BLaER1 treated with 17β-estradiol and CSF1 and Interleukin-3, amounts not matched to agents 10 nM and 100 nM (cell line): ENCODE measurements around the gene GLRX.

ENCODE experiments used
- H3K27ac ChIP-seq, 11 experiments: shearing (Covaris generic); formaldehyde crosslinking; 2 replicates each; pipeline ENCODE4 v1.8.1; 2022
- H3K27me3 ChIP-seq, 11 experiments: shearing (Covaris generic); formaldehyde crosslinking; 2 replicates each; pipeline ENCODE4 v1.8.1; 2022
- H3K36me3 ChIP-seq, 11 experiments: shearing (Covaris generic); formaldehyde crosslinking; 2 replicates each; pipeline ENCODE4 v1.8.1; 2022
- H3K4me1 ChIP-seq, 10 experiments: shearing (Covaris generic); formaldehyde crosslinking; 2 replicates each; pipeline ENCODE4 v1.8.1; 2022
- H3K4me2 ChIP-seq, 11 experiments: shearing (Covaris generic); formaldehyde crosslinking; 2 replicates each; pipeline ENCODE4 v1.8.1; 2022
- H3K4me3 ChIP-seq, 10 experiments: shearing (Covaris generic); formaldehyde crosslinking; 2 replicates each; pipeline ENCODE4 v1.8.1; 2022
- H3K9ac ChIP-seq, 11 experiments: shearing (Covaris generic); formaldehyde crosslinking; 2 replicates each; pipeline ENCODE4 v1.8.1; 2022
- H3K9me3 ChIP-seq, 11 experiments: shearing (Covaris generic); formaldehyde crosslinking; replicated peaks in 1 of 11; 2 replicates each; pipeline ENCODE4 v1.8.1; 2022
- H4K20me1 ChIP-seq, 11 experiments: shearing (Covaris generic); formaldehyde crosslinking; 2 replicates each; pipeline ENCODE4 v1.8.1; 2022
- Cebpa-rat ChIP-seq, 11 experiments: shearing (Covaris generic); IDR thresholded peaks; 2 replicates each; pipeline ENCODE4 v1.8.1; 2022

GLRX gene

DNA sequence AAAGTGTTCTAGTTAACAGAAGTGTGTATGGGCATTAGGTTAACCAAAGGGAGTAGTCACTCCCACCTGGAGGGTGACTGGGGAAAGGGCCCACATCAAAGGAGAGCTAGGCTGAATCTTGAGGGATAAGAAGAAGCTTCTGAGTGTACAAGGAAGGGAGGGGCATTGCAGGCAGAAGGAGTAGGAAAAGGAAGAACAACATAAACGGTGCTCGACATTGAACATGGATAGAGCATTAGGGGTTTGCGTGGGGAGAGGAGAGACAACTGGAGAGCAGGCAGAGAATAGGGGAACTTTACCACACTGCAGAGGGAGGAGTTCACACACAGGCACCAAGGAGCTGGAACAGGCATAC is 5.3 kb upstream of the GLRX start:
- Histone ChIP-seq H3K9me3 (peaks cover 0 to 11% (median 0%) of the 10 kb centered on the region in 11 experiments; a peak in 5 of 22 replicates), H3K4me2 (peak overlapping the region in 6 of 11 experiments; percentile 9 to 99 (median 66); a peak in 10 of 22 replicates), H3K9ac (no peak overlapping the region), H3K36me3 (0 out of 22 replicates have a peak, but pooled peaks cover 0 to 3% (median 0%) of the 10 kb centered on the region in 11 experiments), H3K27ac (peak overlapping the region in 5 of 11 experiments; percentile 5 to 51 (median 33); a peak in 6 of 22 replicates), H4K20me1 (no peaks in the 10 kb centered on the region), H3K4me3 (no peak overlapping the region), H3K4me1 (peaks cover 21 to 83% (median 57%) of the 10 kb centered on the region in 10 experiments), H3K27me3 (no peaks in the 10 kb centered on the region)
- TF ChIP-seq Cebpa-rat (IDR thresholded peaks at IDR 0.05), result no peak

DNA sequence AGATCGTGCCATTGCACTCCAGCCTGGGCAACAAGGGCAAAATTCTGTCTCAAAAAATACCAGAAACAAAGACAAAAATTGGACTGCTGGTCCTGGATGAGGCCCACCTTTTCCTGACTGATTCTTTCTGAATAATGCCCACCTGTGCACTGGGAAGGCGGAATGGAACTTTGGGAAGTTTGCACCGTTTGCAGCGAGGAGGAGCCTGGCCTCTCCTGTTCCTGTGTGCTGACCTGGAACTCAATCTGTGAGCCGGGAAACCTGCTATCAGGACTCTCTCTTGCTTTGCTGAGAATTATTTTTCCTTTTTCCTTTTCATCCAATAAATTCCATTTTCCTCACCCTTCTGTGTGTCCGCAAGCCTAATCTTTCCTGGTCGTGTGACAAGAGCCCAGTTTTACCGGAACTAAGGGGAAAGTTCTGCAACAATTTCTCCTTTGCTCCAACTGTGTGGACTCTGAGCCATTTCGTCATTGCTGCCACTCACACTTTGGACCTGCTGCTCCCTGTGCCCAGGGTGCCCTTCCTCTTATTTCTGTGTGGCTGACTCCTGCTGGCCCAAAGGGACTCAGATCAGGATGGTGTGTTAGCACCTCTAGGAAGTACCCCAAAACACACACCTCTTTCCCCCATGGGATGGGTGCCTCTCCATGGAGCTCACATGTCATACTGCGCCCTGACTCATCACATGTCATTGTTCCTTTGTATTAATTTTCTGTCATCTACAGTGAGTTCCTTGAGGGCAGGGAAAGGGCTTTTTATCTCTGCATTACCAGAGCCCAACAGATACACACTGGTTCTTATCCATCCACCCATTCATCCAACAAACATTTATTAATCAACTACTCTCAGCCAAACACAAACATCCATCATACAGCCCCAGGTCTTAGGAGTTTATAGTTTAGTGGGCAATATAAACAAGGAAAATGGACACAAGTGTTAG is 4.7 kb upstream of the GLRX start:
- H4K20me1 ChIP-seq, result no peaks in the 10 kb centered on the region; a peak in 1 of 22 replicates
- H3K4me2 ChIP-seq, result peak overlapping the region in 6 of 11 experiments; percentile 9 to 99 (median 66); a peak in 10 of 22 replicates
- no peak for TF ChIP-seq Cebpa-rat (IDR thresholded peaks at IDR 0.05)
- H3K9ac ChIP-seq, result no peak overlapping the region; a peak in 1 of 22 replicates
- no peaks in the 10 kb centered on the region for H3K27me3 ChIP-seq
- no peak overlapping the region for H3K4me3 ChIP-seq
- H3K4me1 ChIP-seq, result peaks cover 22 to 77% (median 50%) of the 10 kb centered on the region in 10 experiments
- H3K36me3 ChIP-seq, result 0 out of 22 replicates have a peak, but pooled peaks cover 0 to 3% (median 0%) of the 10 kb centered on the region in 11 experiments
- H3K9me3 ChIP-seq, result peaks cover 0 to 11% (median 0%) of the 10 kb centered on the region in 11 experiments; a peak in 5 of 22 replicates
- peak overlapping the region in 4 of 11 experiments; percentile 11 to 51 (median 22); a peak in 5 of 22 replicates for H3K27ac ChIP-seq

DNA sequence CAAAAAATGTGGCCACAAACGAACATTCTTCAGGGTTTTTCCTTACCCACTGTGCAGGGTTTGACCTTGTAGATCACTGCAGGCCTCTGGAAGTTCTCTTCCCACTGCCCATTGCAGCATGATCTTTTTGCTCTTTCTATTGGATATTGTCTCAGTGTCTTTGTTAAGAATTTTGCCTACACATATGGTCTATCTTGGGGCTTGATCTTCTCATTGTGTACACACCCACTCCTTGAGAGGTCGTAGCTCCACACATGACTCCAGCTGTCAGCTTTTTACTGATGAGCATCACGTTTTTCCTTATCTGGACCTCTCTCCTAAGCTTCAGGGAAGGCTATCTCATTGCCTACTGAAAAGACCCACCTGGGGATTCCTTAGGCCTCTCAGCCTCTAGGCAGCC is 3.0 kb upstream of the GLRX start:
- Histone ChIP-seq H3K27ac (peak overlapping the region in 4 of 11 experiments; percentile 16 to 30 (median 23); a peak in 4 of 22 replicates), H3K4me1 (peaks cover 25 to 61% (median 46%) of the 10 kb centered on the region in 10 experiments), H3K4me2 (peak overlapping the region in 5 of 11 experiments; percentile 48 to 99 (median 97); a peak in 10 of 22 replicates), H3K9me3 (peaks cover 0 to 6% (median 0%) of the 10 kb centered on the region in 11 experiments; a peak in 4 of 22 replicates), H4K20me1 (peaks cover 13 to 17% (median 14%) of the 10 kb centered on the region in 11 experiments; a peak in 18 of 22 replicates), H3K4me3 (no peak overlapping the region), H3K36me3 (peaks cover 0 to 15% (median 10%) of the 10 kb centered on the region in 11 experiments; a peak in 15 of 22 replicates), H3K9ac (no peak overlapping the region), H3K27me3 (no peaks in the 10 kb centered on the region)
- no peak for TF ChIP-seq Cebpa-rat (IDR thresholded peaks at IDR 0.05)

DNA sequence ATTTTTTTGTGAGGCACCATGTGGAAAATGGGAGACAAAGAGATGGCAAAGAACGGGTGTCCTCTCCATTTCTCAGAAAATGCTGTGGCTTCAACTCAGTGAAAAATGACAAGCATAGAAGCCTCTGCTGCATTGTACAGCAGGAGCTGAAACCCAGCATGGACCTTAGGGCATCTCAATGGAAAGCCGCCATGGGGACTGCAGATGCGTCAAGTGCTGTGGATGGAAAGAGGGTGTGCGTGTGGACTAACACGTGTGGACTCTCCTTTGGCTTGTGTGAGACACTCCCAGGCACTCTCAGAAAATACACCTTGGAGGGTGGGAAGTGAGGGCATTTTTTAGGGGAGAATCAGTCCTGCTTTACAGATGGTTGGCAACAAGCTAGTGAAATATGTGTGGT is 2.2 kb upstream of the GLRX start:
- H3K4me3 ChIP-seq, result peak overlapping the region in 7 of 10 experiments; percentile 79 to 97 (median 91); a peak in 10 of 20 replicates
- peak overlapping the region; percentile 80 to 90 (median 87); a peak in 18 of 22 replicates for H3K9ac ChIP-seq
- H4K20me1 ChIP-seq, result peaks cover 20 to 25% (median 22%) of the 10 kb centered on the region in 11 experiments; a peak in 18 of 22 replicates
- no peaks in the 10 kb centered on the region for H3K9me3 ChIP-seq
- H3K27me3 ChIP-seq, result no peaks in the 10 kb centered on the region
- peak overlapping the region; percentile 84 to 96 (median 89) for H3K27ac ChIP-seq
- no peak for TF ChIP-seq Cebpa-rat (IDR thresholded peaks at IDR 0.05)
- peaks cover 32 to 59% (median 49%) of the 10 kb centered on the region in 10 experiments for H3K4me1 ChIP-seq
- H3K36me3 ChIP-seq, result peaks cover 4 to 22% (median 17%) of the 10 kb centered on the region in 11 experiments; a peak in 17 of 22 replicates
- peak overlapping the region; percentile 90 to 99 (median 97) for H3K4me2 ChIP-seq

DNA sequence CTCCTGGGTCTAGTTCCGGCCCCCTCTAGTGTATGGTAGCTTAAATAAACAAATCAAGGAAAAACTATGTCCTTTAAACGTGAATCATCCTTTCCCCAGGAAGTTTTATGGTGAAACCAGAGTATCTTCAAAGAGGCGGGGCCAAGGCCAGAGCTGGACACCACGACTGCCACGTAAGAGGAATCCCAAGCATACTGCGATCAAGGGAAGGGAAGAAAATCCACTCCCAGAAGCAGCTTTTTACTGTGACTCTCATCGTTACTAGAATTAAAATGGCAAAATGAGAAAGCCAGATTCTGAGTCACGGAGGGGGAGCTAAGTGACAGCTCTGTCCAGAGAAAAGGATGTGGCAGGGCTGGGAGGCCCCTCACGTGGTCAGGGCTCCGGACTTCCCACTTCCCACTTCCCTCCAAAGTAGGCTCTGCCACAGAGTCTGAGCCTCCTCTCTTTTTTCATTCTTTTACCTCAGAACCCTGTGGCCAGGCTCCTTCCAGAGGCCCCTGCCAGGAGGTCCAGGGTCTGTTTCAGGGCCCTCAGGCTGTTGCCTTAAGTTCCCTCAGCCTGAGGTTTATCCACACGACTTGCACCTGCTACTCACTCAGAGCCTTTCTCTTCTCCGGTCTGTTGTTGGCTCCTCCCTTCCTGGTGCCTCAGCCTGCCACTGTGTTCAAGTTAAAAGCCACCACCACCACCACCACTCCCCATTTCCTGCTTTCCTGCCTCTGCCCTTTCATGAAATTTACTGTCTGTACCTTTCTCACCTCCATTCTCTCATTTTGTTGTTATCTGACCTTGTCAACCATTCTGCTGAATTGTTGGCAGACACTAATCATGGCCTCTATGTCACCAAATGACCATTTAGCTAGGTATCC is 1.4 kb upstream of the GLRX start:
- Histone ChIP-seq H3K4me1 (peaks cover 40 to 62% (median 51%) of the 10 kb centered on the region in 10 experiments), H3K36me3 (peaks cover 11 to 30% (median 25%) of the 10 kb centered on the region in 11 experiments; a peak in 19 of 22 replicates), H4K20me1 (peaks cover 24 to 32% (median 29%) of the 10 kb centered on the region in 11 experiments; a peak in 18 of 22 replicates), H3K9me3 (no peaks in the 10 kb centered on the region), H3K9ac (peak overlapping the region; percentile 80 to 90 (median 87)), H3K4me2 (peak overlapping the region; percentile 90 to 99 (median 97)), H3K27me3 (no peaks in the 10 kb centered on the region), H3K4me3 (peak overlapping the region; percentile 79 to 97 (median 88)), H3K27ac (peak overlapping the region; percentile 84 to 96 (median 89))
- no peak for TF ChIP-seq Cebpa-rat (IDR thresholded peaks at IDR 0.05)

DNA sequence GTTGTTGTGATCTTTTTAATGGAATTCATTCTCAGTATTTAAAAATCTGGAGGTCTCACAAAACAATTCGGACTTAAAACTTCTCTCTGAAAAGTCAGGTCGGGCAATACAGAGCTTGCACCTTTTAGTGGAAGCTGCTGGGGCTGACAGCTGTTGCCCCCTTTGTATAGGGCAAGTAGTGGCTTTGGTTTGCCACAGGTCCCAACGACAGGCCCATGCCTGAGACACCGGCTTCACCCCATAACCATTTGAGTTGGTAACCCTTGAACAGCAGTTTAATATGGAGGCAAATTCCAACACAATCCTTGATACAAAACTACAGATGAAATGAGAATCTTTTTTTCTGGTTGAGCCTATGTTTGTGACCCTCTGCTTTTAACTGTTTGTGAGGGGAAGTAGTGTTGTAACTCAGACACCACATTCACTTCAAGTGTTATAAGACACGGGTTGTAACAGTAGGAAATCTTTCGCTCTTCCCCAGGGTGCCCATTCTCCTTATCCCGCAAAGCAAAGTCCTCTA is 752 bp upstream of the GLRX start:
- Histone ChIP-seq H3K4me3 (peak overlapping the region; percentile 79 to 97 (median 88)), H3K4me2 (peak overlapping the region; percentile 90 to 99 (median 97)), H3K4me1 (peaks cover 42 to 62% (median 52%) of the 10 kb centered on the region in 10 experiments), H4K20me1 (peaks cover 31 to 39% (median 36%) of the 10 kb centered on the region in 11 experiments; a peak in 20 of 22 replicates), H3K27me3 (no peaks in the 10 kb centered on the region), H3K9ac (peak overlapping the region; percentile 80 to 90 (median 87)), H3K27ac (peak overlapping the region; percentile 84 to 96 (median 89)), H3K36me3 (peaks cover 16 to 35% (median 29%) of the 10 kb centered on the region in 11 experiments; a peak in 19 of 22 replicates), H3K9me3 (no peaks in the 10 kb centered on the region)
- no peak for TF ChIP-seq Cebpa-rat (IDR thresholded peaks at IDR 0.05)

DNA sequence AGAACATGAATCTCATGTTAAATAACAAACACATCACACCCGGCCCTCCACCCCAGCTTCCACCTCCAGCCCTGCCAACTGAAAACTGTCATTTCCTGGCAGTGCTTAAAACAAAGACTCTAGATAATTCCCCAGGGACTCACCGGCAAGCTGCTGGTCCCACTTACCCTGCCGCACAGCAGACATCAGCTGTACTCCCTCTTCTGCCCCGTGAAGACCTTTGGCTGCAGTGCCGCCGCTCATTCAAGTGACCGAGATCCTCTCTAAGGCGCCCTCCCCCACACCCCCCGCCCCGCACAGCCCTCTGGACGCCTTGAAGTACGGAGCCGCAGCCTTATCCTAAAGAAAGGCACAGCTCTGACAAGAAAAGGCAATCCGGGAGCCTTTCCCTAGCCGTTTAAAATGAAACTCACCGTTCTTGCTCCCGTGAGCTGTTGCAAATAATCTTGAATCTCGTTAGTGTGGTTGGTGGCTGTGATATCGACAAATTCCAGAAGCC is 434 bp downstream of the GLRX start:
- no peak for TF ChIP-seq Cebpa-rat (IDR thresholded peaks at IDR 0.05)
- H3K4me2 ChIP-seq, result peak overlapping the region; percentile 94 to 99 (median 97)
- peak overlapping the region; percentile 61 to 96 (median 89) for H3K27ac ChIP-seq
- no peaks in the 10 kb centered on the region for H3K27me3 ChIP-seq
- peak overlapping the region; percentile 79 to 97 (median 88) for H3K4me3 ChIP-seq
- peak overlapping the region; percentile 80 to 90 (median 87) for H3K9ac ChIP-seq
- H3K4me1 ChIP-seq, result peaks cover 40 to 63% (median 59%) of the 10 kb centered on the region in 10 experiments
- peaks cover 25 to 45% (median 39%) of the 10 kb centered on the region in 11 experiments for H3K36me3 ChIP-seq
- H4K20me1 ChIP-seq, result peaks cover 42 to 51% (median 48%) of the 10 kb centered on the region in 11 experiments
- H3K9me3 ChIP-seq, result no peaks in the 10 kb centered on the region
